ENCODE data around the gene GALNT2.

- TF ChIP-seq CTCF (IDR thresholded peaks at IDR 0.05): no peak
- no peak for TF ChIP-seq POLR2A (IDR thresholded peaks at IDR 0.05)
- no peak for TF ChIP-seq EP300 (IDR thresholded peaks at IDR 0.05)
Measured at GRCh38 chr1:230232371-230232771, 165.3 kb downstream of the GALNT2 start.

Data from tibial nerve (tissue), 4 donors.